K562 (cell line): ENCODE measurements around the gene CST6. TPM values are rescaled to one million over a fixed set of nuclear protein-coding genes. Genes with fewer than 3 reads are reported as not detected.

Experiments
- CTBP1 ChIP-seq: fragments of 450-650 bp; IDR thresholded peaks from 2 replicates; pipeline ENCODE4 v1.6.1; 2016; ENCODE audit warnings: borderline replicate concordance
- HDGF ChIP-seq: fragments of 450-650 bp; IDR thresholded peaks from 2 replicates; pipeline ENCODE4 v1.6.1; 2016
- HMG20A ChIP-seq: fragments of 450-650 bp; formaldehyde crosslinking; conservative IDR thresholded peaks from 2 replicates; pipeline ENCODE4 v1.4.0; 2020; ENCODE audit warnings: mild to moderate bottlenecking, mixed read lengths
- HNRNPK ChIP-seq: fragments of 200-400 bp; formaldehyde crosslinking; IDR thresholded peaks from one replicate; pipeline ENCODE4 v1.6.1; 2018; ENCODE audit warnings: mild to moderate bottlenecking, low read depth, low read length; ENCODE audit not compliant: poor library complexity, severe bottlenecking
- MLX ChIP-seq, 2 experiments: fragments of 450-650 bp in 1 of 2; sonication (generic) in 1 of 2; formaldehyde crosslinking; conservative IDR thresholded peaks; 2 replicates each; pipeline versions ENCODE4 v1.4.0 to v1.8.1; 2020 to 2022; ENCODE audit warnings: mild to moderate bottlenecking in 1 of 2, missing genetic modification reagents in 1 of 2
- RCOR1 ChIP-seq, 2 experiments: IDR thresholded peaks; 2 replicates each; pipeline ENCODE4 v1.6.1; 2012; ENCODE audit warnings: low read depth in 2 of 2, low read length in 2 of 2, borderline replicate concordance in 1 of 2, improper control_type of control experiment in 1 of 2
- SETDB1 ChIP-seq: IDR thresholded peaks from one replicate; pipeline ENCODE4 v1.6.1; 2012; ENCODE audit warnings: low read length, control low read depth, inconsistent platforms
- SNAPC5 ChIP-seq: fragments of 250-450 bp; sonication (Bioruptor Pico); IDR thresholded peaks from 2 replicates; pipeline ENCODE4 v1.8.0; 2021; ENCODE audit warnings: moderate library complexity, mild to moderate bottlenecking, inconsistent platforms
- SPI1 ChIP-seq: IDR thresholded peaks from 2 replicates; pipeline ENCODE4 v1.6.1; 2011; ENCODE audit warnings: low read depth, low read length, control low read depth, borderline replicate concordance
- TFAP4 ChIP-seq: sonication (generic); formaldehyde crosslinking; IDR thresholded peaks from 2 replicates; pipeline ENCODE4 v1.8.0; 2022; ENCODE audit warnings: missing genetic modification reagents, mild to moderate bottlenecking, moderate library complexity, borderline replicate concordance
- THAP7 ChIP-seq: fragments of 250-450 bp; sonication (Bioruptor Pico); IDR thresholded peaks from 2 replicates; pipeline ENCODE4 v1.5.0; 2021
- ZNF143 ChIP-seq: sonication (generic); formaldehyde crosslinking; IDR thresholded peaks from 2 replicates; pipeline ENCODE4 v1.9.0; 2022; ENCODE audit warnings: mild to moderate bottlenecking, missing genetic modification reagents
- ZNF263 ChIP-seq: sonication (generic); formaldehyde crosslinking; IDR thresholded peaks from 2 replicates; pipeline ENCODE4 v1.8.0; 2022; ENCODE audit warnings: mild to moderate bottlenecking, missing genetic modification reagents, borderline replicate concordance
- ZNF347 ChIP-seq: fragments of 450-650 bp; formaldehyde crosslinking; IDR thresholded peaks from 2 replicates; pipeline ENCODE4 v1.4.0; 2020; ENCODE audit warnings: low read depth, mild to moderate bottlenecking, moderate library complexity
- polyA plus RNA-seq, 8 experiments: library from polyadenylated mRNA; depleted of rRNA in 4 of 8; stranded (reverse) in 5 of 8; unstranded in 3 of 8; fragments of >200 nt; fragmentation: Nextera tagmentation in 2 of 8; fragmentation: Illumina TruSeq in 1 of 8; extraction: Ambion mirVana in 2 of 8; extraction: Trizol in 1 of 8; gene quantifications; 2 replicates each; pipeline versions ENCODE4 v1.2.1 to v1.2.3, GENCODE V29; 2011 to 2014; ENCODE audit warnings: inconsistent platforms in 1 of 8, missing spikeins in 1 of 8
- total RNA-seq, 7 experiments: library from RNA; depleted of rRNA in 6 of 7; stranded (reverse); fragments of >200 nt in 6 of 7; fragmentation: Illumina TruSeq in 2 of 7; extraction: Trizol in 2 of 7; gene quantifications; 2 replicates each; pipeline versions ENCODE4 v1.2.1 to v1.2.3, GENCODE V29; 2011 to 2021; ENCODE audit warnings: low replicate concordance in 1 of 7
- TF ChIP-seq, protein P1 (sequence below): sonication (generic); formaldehyde crosslinking; IDR thresholded peaks from 2 replicates; pipeline ENCODE4 v1.8.0; 2023; ENCODE audit warnings: mild to moderate bottlenecking, missing genetic modification reagents
- TF ChIP-seq, protein P2 (sequence below): sonication (generic); formaldehyde crosslinking; IDR thresholded peaks from 2 replicates; pipeline ENCODE4 v1.8.0; 2022; ENCODE audit warnings: mild to moderate bottlenecking, low read depth, missing genetic modification reagents
- TF ChIP-seq, protein P3 (sequence below): fragments of 450-650 bp; conservative IDR thresholded peaks from 2 replicates; pipeline ENCODE4 v1.6.1; 2016; ENCODE audit warnings: missing genetic modification characterization, low read depth, mild to moderate bottlenecking, control low read depth, missing compliant biosample characterization

The CST6 gene
- total and polyA plus RNA-seq, 9 of the 15 experiments (the other 6 are each of a cell fraction or from before 2014, with no cell fraction given): not detected

- TF ChIP-seq HDGF (no peak), CTBP1 (peak; percentile 73; the same call in 1 of the 2 replicates), SPI1 (peak; percentile 20; the same call in 1 of the 2 replicates), SNAPC5 (CRISPR knock-in tag) (no peak), MLX (CRISPR knock-in tag; conservative IDR thresholded peaks at IDR 0.05) (no peak), ZNF347 (CRISPR knock-in tag) (no peak), THAP7 (CRISPR knock-in tag) (no peak), ZNF143 (CRISPR knock-in tag) (no peak), RCOR1 (IDR thresholded peaks at IDR 0.05; ENCODE audit: borderline replicate concordance in 1 of 2, low read depth in 2 of 2, low read length in 2 of 2) (peak in 1 of 2 experiments; percentile 79; a peak in 1 of 4 replicates), TFAP4 (CRISPR knock-in tag) (peak; percentile 58), ZNF263 (CRISPR knock-in tag) (peak; percentile 48; the same call in 1 of the 2 replicates), SETDB1 (no peak), HMG20A (CRISPR knock-in tag) (no peak), HNRNPK (no peak)
- TF ChIP-seq, protein P1, sequence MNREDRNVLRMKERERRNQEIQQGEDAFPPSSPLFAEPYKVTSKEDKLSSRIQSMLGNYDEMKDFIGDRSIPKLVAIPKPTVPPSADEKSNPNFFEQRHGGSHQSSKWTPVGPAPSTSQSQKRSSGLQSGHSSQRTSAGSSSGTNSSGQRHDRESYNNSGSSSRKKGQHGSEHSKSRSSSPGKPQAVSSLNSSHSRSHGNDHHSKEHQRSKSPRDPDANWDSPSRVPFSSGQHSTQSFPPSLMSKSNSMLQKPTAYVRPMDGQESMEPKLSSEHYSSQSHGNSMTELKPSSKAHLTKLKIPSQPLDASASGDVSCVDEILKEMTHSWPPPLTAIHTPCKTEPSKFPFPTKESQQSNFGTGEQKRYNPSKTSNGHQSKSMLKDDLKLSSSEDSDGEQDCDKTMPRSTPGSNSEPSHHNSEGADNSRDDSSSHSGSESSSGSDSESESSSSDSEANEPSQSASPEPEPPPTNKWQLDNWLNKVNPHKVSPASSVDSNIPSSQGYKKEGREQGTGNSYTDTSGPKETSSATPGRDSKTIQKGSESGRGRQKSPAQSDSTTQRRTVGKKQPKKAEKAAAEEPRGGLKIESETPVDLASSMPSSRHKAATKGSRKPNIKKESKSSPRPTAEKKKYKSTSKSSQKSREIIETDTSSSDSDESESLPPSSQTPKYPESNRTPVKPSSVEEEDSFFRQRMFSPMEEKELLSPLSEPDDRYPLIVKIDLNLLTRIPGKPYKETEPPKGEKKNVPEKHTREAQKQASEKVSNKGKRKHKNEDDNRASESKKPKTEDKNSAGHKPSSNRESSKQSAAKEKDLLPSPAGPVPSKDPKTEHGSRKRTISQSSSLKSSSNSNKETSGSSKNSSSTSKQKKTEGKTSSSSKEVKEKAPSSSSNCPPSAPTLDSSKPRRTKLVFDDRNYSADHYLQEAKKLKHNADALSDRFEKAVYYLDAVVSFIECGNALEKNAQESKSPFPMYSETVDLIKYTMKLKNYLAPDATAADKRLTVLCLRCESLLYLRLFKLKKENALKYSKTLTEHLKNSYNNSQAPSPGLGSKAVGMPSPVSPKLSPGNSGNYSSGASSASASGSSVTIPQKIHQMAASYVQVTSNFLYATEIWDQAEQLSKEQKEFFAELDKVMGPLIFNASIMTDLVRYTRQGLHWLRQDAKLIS (CRISPR knock-in tag): 0 out of 2 replicates have a peak, but pooled peaks have one; percentile 41
- TF ChIP-seq, protein P2, sequence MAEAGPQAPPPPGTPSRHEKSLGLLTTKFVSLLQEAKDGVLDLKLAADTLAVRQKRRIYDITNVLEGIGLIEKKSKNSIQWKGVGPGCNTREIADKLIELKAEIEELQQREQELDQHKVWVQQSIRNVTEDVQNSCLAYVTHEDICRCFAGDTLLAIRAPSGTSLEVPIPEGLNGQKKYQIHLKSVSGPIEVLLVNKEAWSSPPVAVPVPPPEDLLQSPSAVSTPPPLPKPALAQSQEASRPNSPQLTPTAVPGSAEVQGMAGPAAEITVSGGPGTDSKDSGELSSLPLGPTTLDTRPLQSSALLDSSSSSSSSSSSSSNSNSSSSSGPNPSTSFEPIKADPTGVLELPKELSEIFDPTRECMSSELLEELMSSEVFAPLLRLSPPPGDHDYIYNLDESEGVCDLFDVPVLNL (CRISPR knock-in tag): no peak
- TF ChIP-seq, protein P3, sequence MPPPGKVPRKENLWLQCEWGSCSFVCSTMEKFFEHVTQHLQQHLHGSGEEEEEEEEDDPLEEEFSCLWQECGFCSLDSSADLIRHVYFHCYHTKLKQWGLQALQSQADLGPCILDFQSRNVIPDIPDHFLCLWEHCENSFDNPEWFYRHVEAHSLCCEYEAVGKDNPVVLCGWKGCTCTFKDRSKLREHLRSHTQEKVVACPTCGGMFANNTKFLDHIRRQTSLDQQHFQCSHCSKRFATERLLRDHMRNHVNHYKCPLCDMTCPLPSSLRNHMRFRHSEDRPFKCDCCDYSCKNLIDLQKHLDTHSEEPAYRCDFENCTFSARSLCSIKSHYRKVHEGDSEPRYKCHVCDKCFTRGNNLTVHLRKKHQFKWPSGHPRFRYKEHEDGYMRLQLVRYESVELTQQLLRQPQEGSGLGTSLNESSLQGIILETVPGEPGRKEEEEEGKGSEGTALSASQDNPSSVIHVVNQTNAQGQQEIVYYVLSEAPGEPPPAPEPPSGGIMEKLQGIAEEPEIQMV (tag): no peak
These were observed 22.8 kb upstream of the CST6 start (continued) for GRCh38 chr11:65988791-65989592.
